Hypothalamus (tissue), 51 donors: ENCODE results near the gene DTNB.
"Not testable (repeated sequence)": the region's sequence is repeated elsewhere in the genome, so short reads cannot be mapped to it uniquely, and the experiment has no call there.

Source experiments
- DNase-seq, 51 donors: peaks; one replicate each; lab custom pipeline; 2025; lab: John Stamatoyannopoulos, UW

DTNB gene

DNA sequence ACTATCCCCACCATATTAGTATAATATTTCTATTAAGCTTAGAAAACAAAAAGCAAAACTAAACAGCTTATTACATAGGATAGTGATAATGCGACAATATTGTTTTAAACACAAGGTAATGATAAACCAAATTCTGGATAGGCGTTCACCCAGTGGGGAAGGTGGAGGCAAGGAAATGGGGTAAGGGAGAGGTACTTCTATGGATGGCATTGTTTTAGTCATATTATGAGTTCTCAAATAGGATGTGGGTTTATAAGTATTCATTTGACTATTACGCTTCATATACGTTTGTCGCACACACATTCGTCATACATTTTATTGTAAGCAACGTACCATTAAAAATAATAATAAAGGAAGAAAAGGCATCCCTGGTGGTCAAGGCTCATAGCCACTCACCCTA lies 242.8 kb downstream of the DTNB start:
- DNase-seq: no peak

GRCh38 chr2:25426326-25426725 lies 247.1 kb downstream of the DTNB start:
- no peak for DNase-seq

DNA sequence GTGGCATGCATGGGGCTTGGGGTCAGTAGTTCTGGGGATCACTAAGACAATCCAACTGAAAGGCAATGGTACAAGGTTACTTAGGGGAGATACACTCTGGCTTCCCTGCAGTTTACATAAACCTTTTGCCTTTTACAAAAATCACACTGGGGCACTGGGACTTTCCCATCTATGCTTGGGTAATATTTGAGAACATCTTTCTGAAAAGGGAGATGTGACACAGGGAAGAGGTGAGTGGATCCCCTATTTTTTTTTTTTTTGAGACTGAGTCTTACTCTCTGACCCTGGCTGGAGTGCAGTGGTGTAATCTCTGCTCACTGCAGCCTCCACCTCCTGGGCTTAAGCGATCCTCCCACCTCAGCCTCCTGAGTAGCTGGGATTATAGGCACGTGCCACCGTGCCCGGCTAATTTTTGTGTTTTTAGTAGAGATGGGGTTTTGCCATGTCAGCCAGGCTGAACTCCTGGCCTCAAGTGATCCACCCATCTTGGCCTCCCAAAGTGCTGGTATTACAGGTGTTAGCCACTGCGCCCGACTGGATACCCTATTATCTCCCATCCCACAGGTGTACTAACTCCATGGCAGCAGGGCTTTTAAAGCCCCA lies 248.8 kb downstream of the DTNB start:
- DNase-seq: no peak

GRCh38 chr2:25421820-25422411 lies 251.5 kb downstream of the DTNB start:
- DNase-seq: no peak

DNA sequence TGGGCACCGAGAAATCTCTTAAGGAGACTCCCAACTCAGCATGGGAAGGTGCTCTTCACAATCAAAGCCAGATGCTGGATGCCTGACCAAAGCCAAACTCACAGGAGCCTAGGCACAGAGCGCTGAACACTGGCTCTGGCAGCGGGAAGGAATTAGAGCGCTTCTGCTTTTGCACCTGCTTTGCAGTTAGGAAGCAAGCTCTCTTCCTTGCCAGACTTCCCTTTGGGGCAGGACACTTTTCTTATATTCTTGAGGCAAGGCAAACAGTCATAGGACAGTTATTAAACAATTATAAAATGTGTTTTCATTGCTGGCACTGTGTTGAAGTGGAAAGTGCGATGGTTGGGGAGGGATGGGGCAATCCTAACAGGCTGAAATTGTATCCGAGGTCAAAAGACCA lies 252.1 kb downstream of the DTNB start:
- DNase-seq: no peak

DNA sequence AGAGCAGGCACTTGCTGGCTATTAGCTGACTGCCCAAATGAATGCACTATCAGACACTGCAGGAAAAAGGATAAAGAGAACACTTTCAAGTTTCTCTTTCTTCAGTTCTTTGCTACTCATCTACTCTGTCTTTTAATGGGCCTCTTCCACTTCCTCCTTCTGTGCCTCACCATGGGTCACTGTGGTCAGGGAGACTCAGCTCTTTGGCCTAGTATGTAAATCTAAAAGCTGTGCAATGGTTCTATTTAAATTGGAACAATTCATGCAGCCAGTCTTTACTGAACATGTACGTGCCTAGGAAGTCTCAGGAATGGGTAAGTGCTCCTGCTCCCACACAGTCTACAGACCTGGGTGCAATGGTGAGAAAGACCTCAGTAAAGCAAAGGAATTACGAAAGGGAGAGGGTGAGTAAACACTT lies 252.5 kb downstream of the DTNB start:
- no peak for DNase-seq

- no peak for DNase-seq
Observed at GRCh38 chr2:25419678-25420242, 253.6 kb downstream of the DTNB start.

DNA sequence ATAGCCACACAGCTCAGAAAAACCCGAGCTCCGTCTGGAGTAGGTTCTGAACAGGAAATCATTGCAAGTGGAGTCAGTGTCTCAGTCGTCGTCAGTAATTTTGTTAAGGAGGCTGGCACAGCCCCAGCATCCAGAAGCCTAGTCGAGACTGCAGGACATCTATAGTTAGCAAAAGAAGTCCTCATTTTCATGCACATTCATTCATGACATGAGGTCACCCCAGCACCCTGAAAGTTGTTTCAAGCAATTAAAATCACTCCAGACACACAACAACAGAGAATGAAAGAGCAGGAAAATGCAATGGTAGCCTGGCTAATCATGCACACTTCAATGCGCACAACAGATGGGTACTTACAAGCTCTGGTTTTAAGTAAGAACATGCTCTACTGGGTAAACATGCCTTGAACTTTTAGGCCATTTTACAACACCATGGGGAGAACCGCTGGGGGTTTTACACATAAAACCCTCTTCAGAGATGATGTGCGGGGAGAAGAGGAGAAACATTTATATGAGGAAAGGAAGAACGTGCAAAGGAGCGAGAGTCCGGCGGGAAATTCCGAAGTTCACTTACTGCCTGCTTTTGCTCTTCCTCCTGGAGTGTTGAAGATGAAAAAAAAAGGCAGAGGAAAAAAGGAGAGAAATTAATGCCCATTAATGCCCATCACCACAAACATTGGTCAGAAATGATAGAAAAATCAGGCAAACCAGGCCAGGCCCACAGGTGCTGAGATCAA lies 254.3 kb downstream of the DTNB start:
- DNase-seq: no peak

DNA sequence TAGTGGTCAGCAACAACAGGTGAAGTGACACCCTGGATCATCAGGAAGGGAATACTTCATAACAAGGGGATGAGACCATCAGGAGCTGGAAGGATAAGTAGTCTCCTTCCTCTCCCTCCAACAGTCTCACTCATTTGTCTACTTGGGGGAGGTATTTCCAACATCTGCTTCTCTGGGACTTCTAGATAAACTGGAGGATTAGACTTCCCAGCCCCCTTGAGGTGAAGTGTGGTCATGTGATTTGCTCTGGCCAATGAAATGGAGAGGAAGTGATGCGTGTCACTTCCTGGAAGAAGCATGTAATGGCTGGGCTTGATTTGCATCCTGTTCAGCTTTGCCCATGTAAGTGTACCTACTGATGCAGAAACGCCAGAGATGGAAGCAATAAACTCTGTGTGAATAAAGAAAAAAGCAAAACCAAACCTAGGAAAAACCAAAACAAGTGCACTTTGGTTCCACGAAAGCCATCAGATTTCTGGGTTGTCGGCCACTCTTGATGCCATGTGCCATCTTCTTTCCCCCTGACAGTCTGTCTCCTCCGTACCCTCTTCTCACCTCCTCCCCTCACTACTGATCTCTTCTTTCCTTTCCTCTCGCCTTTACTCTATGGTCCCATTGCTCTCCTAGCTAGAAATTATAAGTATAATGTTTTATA lies 255.5 kb downstream of the DTNB start:
- DNase-seq: no peak

GRCh38 chr2:25416674-25417073 lies 256.7 kb downstream of the DTNB start:
- DNase-seq: no peak

- DNase-seq: no peak
Observed at GRCh38 chr2:25414781-25415180, 258.6 kb downstream of the DTNB start.

DNA sequence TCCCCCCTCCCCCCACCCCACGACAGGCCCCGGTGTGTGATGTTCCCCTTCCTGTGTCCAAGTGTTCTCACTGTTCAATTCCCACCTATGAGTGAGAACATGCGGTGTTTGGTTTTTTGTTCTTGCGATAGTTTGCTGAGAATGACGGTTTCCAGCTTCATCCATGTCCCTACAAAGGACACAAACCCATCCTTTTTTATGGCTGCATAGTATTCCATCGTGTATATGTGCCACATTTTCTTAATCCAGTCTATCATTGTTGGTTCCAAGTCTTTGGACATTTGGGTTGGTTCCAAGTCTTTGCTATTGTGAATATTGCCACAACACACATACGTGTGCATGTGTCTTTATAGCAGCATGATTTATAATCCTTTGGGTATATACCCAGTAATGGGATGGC lies 260.0 kb downstream of the DTNB start:
- DNase-seq: not testable (repeated sequence)

- DNase-seq: no peak
Observed at GRCh38 chr2:25411753-25412152, 261.6 kb downstream of the DTNB start.

GRCh38 chr2:25411281-25411680 lies 262.1 kb downstream of the DTNB start:
- no peak for DNase-seq

GRCh38 chr2:25410370-25410769 lies 263.0 kb downstream of the DTNB start:
- DNase-seq: no peak

DNA sequence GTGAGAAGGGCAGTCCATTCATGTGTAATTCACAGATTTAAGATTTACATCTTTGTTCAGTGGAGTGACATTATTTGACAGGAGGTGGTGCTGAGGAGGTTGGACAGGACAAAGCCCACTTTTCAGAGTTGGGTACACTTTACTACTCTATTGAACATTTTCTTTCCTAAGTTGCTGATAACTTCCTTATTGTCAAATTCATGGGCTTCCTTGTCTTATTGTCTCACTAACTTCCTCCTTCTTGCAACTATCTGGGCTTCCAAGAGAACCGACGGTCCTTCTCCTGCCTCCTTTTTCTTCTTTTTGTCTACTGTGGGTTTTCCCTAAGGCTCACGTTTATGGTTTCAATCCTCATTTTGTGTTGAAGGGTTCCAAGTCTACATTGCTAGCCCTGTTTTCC lies 263.9 kb downstream of the DTNB start:
- no peak for DNase-seq

DNA sequence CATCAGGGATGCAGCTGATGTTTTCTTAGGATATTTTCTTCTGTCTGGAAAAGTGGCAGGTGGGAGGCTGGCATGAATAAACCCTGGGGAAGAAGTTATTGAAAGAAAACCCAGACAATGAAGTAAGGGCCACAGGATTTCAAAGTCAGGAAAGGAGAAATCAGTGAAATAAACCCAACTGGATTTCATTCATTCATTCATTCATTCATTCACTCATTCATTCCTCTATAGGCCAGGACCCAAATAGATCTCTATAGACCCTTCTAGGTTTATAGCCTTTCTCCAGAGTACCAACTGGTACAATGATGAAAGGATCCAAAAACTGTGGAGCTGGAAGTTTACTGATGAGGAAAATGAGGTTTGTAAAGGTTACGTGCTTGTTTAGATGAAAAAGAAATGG lies 264.3 kb downstream of the DTNB start:
- no peak for DNase-seq

DNA sequence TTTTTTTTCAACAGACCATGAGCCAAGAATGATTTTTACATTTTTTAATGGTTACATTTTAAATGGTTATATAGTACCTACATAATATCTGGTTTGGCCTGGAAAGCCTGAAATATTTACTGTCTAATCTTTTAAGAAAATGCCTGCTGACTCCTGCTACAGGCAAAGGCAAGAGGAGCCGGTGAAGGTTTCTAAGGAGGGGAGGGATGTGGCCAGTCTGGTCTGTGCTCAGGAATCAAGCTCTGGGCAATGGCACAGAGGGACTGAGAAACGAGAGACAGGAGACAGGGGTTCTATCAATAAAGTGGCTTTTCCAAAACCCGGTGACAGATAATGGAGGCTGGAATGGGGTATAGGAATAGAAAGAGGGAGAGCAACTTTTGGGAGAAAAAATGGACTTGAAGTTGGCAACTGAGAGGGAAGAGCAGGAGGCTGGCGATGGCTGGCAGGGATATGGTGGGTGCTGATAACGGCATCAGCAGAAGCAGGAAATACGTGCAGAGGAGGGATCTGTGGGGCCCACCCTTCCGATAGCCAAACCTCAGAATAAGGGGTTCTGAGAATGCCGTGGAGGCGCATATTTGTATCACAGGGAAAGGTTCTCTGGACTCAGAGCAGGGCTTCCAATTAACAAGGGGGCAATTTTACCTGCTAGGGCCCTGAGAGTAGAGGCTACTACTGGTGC lies 267.6 kb downstream of the DTNB start:
- no peak for DNase-seq

DNA sequence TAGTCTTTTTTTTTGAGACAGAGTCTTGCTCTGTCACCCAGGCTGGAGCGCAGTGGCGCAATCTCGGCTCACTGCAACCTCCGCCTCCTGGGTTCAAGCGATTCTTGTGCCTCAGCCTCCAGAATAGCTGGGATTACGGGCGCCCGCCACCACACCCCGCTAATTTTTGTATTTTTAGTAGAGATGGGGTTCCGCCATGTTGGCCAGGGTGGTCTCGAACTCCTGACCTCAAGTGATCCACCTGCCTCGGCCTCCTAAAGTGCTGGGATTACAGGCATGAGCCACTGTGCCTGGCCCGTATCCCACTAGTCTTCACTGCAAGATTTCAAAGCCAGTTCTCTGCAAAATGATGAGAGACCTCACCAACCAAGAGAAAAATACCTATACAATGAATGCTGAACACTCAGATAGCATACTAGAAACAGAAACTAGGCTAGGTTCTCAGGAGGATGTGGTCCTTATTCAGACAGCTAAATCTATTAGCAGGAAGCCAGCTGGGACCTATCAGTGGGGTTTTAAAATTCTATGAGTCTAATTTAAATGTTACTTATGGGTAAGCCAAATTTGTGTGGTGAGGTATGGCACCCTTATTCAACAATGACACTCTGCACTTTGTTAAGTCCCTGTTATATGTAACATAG lies 270.1 kb downstream of the DTNB start:
- DNase-seq: not testable (repeated sequence)

DNA sequence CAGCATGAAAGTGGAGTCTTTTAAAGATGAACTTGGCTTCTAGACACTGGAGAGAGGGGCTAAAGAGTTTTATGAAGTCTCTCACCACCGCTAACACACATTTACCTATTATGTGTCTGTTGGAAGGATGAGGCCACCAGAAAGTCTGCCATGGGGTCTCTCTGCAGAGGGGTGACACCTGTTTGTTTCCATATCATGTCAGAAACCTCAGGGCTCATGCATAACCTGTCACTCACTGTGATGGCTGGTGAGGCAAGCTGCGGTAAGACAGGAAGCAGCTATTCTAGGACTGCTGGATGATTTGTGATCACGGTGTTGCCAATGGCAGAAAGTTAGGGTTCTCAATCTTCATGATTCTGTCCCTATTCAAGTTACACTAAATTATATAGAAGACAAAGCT lies 270.9 kb downstream of the DTNB start:
- DNase-seq: no peak
